ENCODE measurements around the gene KIRREL1.

The KIRREL1 gene

GRCh38 chr1:158024737-158025136 lies 31.3 kb downstream of the KIRREL1 start:
- no peak overlapping the region for H3K9ac ChIP-seq (ENCODE audit: low read depth, low read length)
- H3K4me1 ChIP-seq (ENCODE audit: insufficient read depth, low read length): peaks cover 53% of the 10 kb centered on the region

DNA sequence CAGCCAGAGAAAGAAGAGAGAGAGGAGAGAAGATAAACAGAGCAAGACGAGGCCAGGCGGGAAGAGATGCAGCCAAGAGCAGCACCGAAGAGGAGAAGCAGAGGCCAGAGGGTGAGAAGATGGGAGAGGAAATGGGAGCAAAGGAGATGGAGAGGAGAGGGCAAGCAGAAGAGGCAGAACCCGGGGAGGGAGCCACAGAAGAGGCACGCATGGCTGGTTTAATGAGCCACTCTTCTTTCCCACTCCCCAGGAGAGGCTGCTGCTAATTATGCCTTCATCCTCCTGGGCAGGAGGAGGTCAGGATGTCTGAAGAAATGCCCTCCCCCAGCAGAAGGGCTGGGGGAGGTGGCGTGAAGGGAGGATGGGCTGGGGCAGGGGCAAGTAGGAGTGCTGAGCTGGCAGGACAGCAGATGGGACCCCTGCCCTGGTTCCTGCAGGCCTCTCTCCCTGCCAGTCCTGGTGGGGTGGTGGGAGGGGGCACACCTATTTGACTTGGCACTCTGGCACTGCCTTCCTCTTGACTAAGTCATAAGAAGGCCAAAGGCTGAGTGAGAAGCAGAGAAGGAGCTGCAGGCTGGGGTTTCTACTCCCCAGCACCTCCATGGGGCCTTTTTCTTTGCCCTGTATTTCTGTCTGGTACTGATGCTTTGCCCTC lies 32.3 kb downstream of the KIRREL1 start:
- H3K9ac ChIP-seq (ENCODE audit: low read depth, low read length): no peak overlapping the region
- peaks cover 44% of the 10 kb centered on the region for H3K4me1 ChIP-seq (ENCODE audit: insufficient read depth, low read length)

More at GRCh38 chr1:158024737-158025136, 31.3 kb downstream of the KIRREL1 start:
- no peaks in the 10 kb centered on the region for H3K9me3 ChIP-seq (ENCODE audit: control insufficient read depth, insufficient read depth, low read length)
- no peaks in the 10 kb centered on the region for H3K36me3 ChIP-seq (ENCODE audit: insufficient read depth, low read length)

GRCh38 chr1:158026651-158027050 lies 33.2 kb downstream of the KIRREL1 start:
- peaks cover 34% of the 10 kb centered on the region for H3K4me1 ChIP-seq (ENCODE audit: insufficient read depth, low read length)
- no peaks in the 10 kb centered on the region for H3K9me3 ChIP-seq (ENCODE audit: control insufficient read depth, insufficient read depth, low read length)
- H3K9ac ChIP-seq (ENCODE audit: low read depth, low read length): no peak overlapping the region
- peaks cover 8% of the 10 kb centered on the region; the same call in 1 of the 2 replicates for H3K36me3 ChIP-seq (ENCODE audit: insufficient read depth, low read length)

More for the DNA sequence above, 32.3 kb downstream of the KIRREL1 start:
- Histone ChIP-seq H3K9me3 (ENCODE audit: control insufficient read depth, insufficient read depth, low read length) (no peaks in the 10 kb centered on the region), H3K36me3 (ENCODE audit: insufficient read depth, low read length) (no peaks in the 10 kb centered on the region)

DNA sequence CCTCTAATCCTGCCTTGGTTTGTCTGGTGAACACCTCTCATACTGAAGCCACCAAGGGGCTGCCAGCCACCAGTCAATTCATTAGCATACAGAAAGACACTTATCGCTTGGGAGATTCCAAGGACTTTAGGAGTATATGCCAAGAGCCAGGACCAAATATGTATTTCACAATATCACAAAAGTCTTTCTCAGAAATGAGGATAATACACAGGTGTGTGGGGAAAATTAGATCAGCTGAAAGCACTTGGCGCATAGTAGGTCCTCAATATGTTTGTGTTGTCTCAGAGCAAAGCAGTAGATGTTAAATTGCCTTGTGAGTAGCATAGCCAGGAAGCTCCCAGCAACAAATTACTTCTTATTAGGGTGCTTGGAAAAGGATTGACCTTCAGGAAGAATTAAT lies 34.1 kb downstream of the KIRREL1 start:
- H3K9ac ChIP-seq (ENCODE audit: low read depth, low read length): no peak overlapping the region
- H3K4me1 ChIP-seq (ENCODE audit: insufficient read depth, low read length): peaks cover 26% of the 10 kb centered on the region; the same call in 1 of the 2 replicates
- H3K36me3 ChIP-seq (ENCODE audit: insufficient read depth, low read length): peaks cover 8% of the 10 kb centered on the region; the same call in 1 of the 2 replicates
- no peaks in the 10 kb centered on the region for H3K9me3 ChIP-seq (ENCODE audit: control insufficient read depth, insufficient read depth, low read length)

DNA sequence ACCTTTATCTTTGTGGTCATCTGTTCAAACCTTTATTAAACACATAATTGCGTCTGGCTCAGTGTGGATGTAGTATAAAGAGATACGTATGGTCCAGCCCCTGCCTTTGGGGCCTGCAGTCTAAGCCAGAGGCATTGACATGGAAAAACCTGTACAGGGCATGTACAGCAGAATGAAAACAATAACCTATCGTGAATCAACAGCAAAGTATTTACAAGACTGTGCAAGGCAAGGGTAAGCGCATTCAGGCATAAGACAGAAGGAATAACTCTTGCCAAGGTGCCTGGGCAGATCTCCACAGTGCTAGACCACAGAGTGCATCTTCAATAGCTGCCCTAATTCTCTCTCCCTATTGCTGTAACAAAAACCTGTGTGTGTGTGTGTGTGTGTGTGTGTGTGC lies 35.5 kb downstream of the KIRREL1 start:
- peaks cover 15% of the 10 kb centered on the region; the same call in 1 of the 2 replicates for H3K4me1 ChIP-seq (ENCODE audit: insufficient read depth, low read length)
- H3K36me3 ChIP-seq (ENCODE audit: insufficient read depth, low read length): peaks cover 8% of the 10 kb centered on the region; the same call in 1 of the 2 replicates
- no peak overlapping the region for H3K9ac ChIP-seq (ENCODE audit: low read depth, low read length)
- H3K9me3 ChIP-seq (ENCODE audit: control insufficient read depth, insufficient read depth, low read length): no peaks in the 10 kb centered on the region

- Histone ChIP-seq H3K9ac (ENCODE audit: low read depth, low read length) (no peak overlapping the region), H3K4me1 (ENCODE audit: insufficient read depth, low read length) (peaks cover 24% of the 10 kb centered on the region), H3K36me3 (ENCODE audit: insufficient read depth, low read length) (peaks cover 8% of the 10 kb centered on the region; the same call in 1 of the 2 replicates), H3K9me3 (ENCODE audit: control insufficient read depth, insufficient read depth, low read length) (no peaks in the 10 kb centered on the region)
Measured at GRCh38 chr1:158035014-158035413, 41.6 kb downstream of the KIRREL1 start.

GRCh38 chr1:158035976-158036583 lies 42.6 kb downstream of the KIRREL1 start:
- Histone ChIP-seq H3K9me3 (ENCODE audit: control insufficient read depth, insufficient read depth, low read length) (no peaks in the 10 kb centered on the region), H3K36me3 (ENCODE audit: insufficient read depth, low read length) (0 out of 2 replicates have a peak, but pooled peaks cover 4% of the 10 kb centered on the region), H3K9ac (ENCODE audit: low read depth, low read length) (no peak overlapping the region), H3K4me1 (ENCODE audit: insufficient read depth, low read length) (peaks cover 24% of the 10 kb centered on the region)

DNA sequence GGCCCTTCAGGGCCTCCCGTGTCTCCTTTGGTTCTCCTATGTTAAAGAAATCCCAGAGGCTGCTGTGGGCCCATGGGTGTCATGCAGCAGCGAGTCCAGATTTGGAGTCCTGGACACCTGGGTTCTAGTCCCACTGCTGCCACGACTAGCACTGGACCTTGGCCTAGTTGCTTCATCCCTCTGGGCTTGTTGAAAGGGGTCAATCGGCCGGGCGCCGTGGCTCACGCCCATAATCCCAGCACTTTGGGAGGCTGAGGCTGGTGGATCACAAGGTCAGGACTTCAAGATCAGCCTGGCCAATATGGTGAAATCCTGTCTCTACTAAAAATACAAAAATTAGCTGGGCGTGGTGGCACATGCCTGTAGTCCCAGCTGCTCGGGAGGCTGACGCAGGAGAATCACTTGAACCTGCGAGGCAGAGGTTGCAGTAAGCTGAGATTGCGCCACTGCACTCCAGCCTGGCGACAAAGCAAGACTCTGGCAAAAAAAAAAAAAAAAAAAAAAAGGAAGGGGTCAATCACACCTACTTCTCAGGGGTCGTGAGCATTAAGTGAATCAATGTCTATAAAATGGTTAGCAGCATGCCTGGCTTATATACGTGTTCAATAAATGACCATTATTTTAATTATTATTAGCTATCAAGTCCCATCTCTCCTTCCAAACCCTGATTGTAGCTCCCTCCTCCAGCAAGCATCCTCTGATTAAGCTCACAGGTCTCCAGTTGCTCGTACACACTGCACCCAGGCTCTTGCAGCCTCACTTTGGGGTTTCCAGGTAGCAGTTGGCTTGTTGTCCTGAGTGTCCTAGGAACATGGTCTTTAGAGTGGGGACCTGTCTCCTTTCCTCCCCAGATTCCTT lies 43.8 kb downstream of the KIRREL1 start:
- Histone ChIP-seq H3K36me3 (ENCODE audit: insufficient read depth, low read length) (no peaks in the 10 kb centered on the region), H3K4me1 (ENCODE audit: insufficient read depth, low read length) (peaks cover 24% of the 10 kb centered on the region), H3K9me3 (ENCODE audit: control insufficient read depth, insufficient read depth, low read length) (no peaks in the 10 kb centered on the region), H3K9ac (ENCODE audit: low read depth, low read length) (no peak overlapping the region; the same call in 1 of the 2 replicates)

- H3K9ac ChIP-seq (ENCODE audit: low read depth, low read length): no peak overlapping the region; the same call in 1 of the 2 replicates
- H3K9me3 ChIP-seq (ENCODE audit: control insufficient read depth, insufficient read depth, low read length): no peaks in the 10 kb centered on the region
- H3K4me1 ChIP-seq (ENCODE audit: insufficient read depth, low read length): peaks cover 24% of the 10 kb centered on the region
- H3K36me3 ChIP-seq (ENCODE audit: insufficient read depth, low read length): no peaks in the 10 kb centered on the region
Measured at GRCh38 chr1:158037866-158038359, 44.5 kb downstream of the KIRREL1 start.

GRCh38 chr1:158038793-158039192 lies 45.3 kb downstream of the KIRREL1 start:
- no peak overlapping the region for H3K9ac ChIP-seq (ENCODE audit: low read depth, low read length)
- H3K4me1 ChIP-seq (ENCODE audit: insufficient read depth, low read length): peaks cover 30% of the 10 kb centered on the region
- no peaks in the 10 kb centered on the region for H3K9me3 ChIP-seq (ENCODE audit: control insufficient read depth, insufficient read depth, low read length)
- no peaks in the 10 kb centered on the region for H3K36me3 ChIP-seq (ENCODE audit: insufficient read depth, low read length)

- H3K9ac ChIP-seq (ENCODE audit: low read depth, low read length): no peak overlapping the region
- H3K36me3 ChIP-seq (ENCODE audit: insufficient read depth, low read length): no peaks in the 10 kb centered on the region
- H3K4me1 ChIP-seq (ENCODE audit: insufficient read depth, low read length): peaks cover 30% of the 10 kb centered on the region
- H3K9me3 ChIP-seq (ENCODE audit: control insufficient read depth, insufficient read depth, low read length): no peaks in the 10 kb centered on the region
Measured at GRCh38 chr1:158039380-158039779, 45.9 kb downstream of the KIRREL1 start.

- Histone ChIP-seq H3K36me3 (ENCODE audit: insufficient read depth, low read length) (no peaks in the 10 kb centered on the region), H3K9ac (ENCODE audit: low read depth, low read length) (no peak overlapping the region), H3K4me1 (ENCODE audit: insufficient read depth, low read length) (peaks cover 34% of the 10 kb centered on the region), H3K9me3 (ENCODE audit: control insufficient read depth, insufficient read depth, low read length) (no peaks in the 10 kb centered on the region)
Measured at GRCh38 chr1:158040323-158040722, 46.9 kb downstream of the KIRREL1 start.

GRCh38 chr1:158043232-158043631 lies 49.8 kb downstream of the KIRREL1 start:
- Histone ChIP-seq H3K4me1 (ENCODE audit: insufficient read depth, low read length) (peaks cover 30% of the 10 kb centered on the region), H3K9ac (ENCODE audit: low read depth, low read length) (no peak overlapping the region), H3K9me3 (ENCODE audit: control insufficient read depth, insufficient read depth, low read length) (no peaks in the 10 kb centered on the region), H3K36me3 (ENCODE audit: insufficient read depth, low read length) (no peaks in the 10 kb centered on the region)

GRCh38 chr1:158045639-158046038 lies 52.2 kb downstream of the KIRREL1 start:
- Histone ChIP-seq H3K4me1 (ENCODE audit: insufficient read depth, low read length) (peaks cover 20% of the 10 kb centered on the region), H3K9ac (ENCODE audit: low read depth, low read length) (no peak overlapping the region), H3K9me3 (ENCODE audit: control insufficient read depth, insufficient read depth, low read length) (no peaks in the 10 kb centered on the region), H3K36me3 (ENCODE audit: insufficient read depth, low read length) (no peaks in the 10 kb centered on the region)
